Ectodermal cell (in vitro differentiated cells): Measurements from ENCODE around the gene USP13.

Experiments
- H3K27ac ChIP-seq: 2 replicates; pipeline ENCODE4 v1.7.0; 2013; ENCODE audit warnings: mild to moderate bottlenecking, low read depth, low read length; ENCODE audit not compliant: insufficient read depth, poor library complexity, severe bottlenecking
- H3K27me3 ChIP-seq: 2 replicates; pipeline ENCODE4 v1.7.0; 2013; ENCODE audit warnings: mild to moderate bottlenecking, low read length; ENCODE audit not compliant: insufficient read depth, control insufficient read depth, poor library complexity, severe bottlenecking
- H3K36me3 ChIP-seq: one replicate; pipeline ENCODE4 v1.7.0; 2013; ENCODE audit warnings: low read length; ENCODE audit not compliant: control insufficient read depth, insufficient read depth
- H3K4me1 ChIP-seq: one replicate; pipeline ENCODE4 v1.7.0; 2013; ENCODE audit warnings: low read length; ENCODE audit not compliant: control insufficient read depth, insufficient read depth
- H3K4me3 ChIP-seq: 2 replicates; pipeline ENCODE4 v1.7.0; 2013; ENCODE audit warnings: low read depth, low read length, control low read depth; ENCODE audit not compliant: insufficient read depth
- H3K9me3 ChIP-seq: 2 replicates; pipeline ENCODE4 v1.7.0; 2013; ENCODE audit warnings: mild to moderate bottlenecking, low read length, moderate library complexity; ENCODE audit not compliant: control insufficient read depth
- WGBS, 2 experiments: methylation state at CpG; one replicate each; pipeline ENCODE4 v1.1.7; 2013; ENCODE audit warnings: missing lambda C conversion rate in 2 of 2; 5-methylcytosine and 5-hydroxymethylcytosine counted together

USP13 gene

DNA sequence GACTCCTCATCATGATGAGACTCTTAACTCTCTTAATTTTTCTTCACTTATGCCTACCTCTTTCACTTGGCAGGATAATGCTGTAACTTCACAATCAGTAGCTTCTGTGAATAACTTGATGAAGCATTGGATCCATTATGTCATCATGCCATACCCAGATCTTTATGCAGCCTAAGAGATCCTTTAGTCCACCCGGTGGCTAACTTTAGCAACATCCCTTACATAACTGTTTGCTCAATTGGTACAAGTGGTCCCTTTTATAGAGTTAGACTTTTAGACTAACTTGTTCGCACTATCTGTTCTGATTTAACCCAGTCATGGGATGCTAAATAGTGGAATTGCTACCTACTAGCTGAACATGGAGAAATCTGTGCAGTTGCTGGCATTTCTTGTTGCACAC, 184.5 kb downstream of the USP13 start:
- Histone ChIP-seq H3K4me3 (no peak overlapping the region), H3K4me1 (no peaks in the 10 kb centered on the region), H3K36me3 (no peaks in the 10 kb centered on the region), H3K27ac (no peak overlapping the region), H3K27me3 (no peaks in the 10 kb centered on the region), H3K9me3 (no peaks in the 10 kb centered on the region)
- 88 to 91% methylated on average over 2 of the region's 2 CpGs for WGBS, 2 experiments
